ENCODE data around the gene ECSIT. TPM values are rescaled to one million over a fixed set of nuclear protein-coding genes. Genes with fewer than 3 reads are reported as not detected.
"Not testable (repeated sequence)": the region's sequence is repeated elsewhere in the genome, so short reads cannot be mapped to it uniquely, and the experiment has no call there.

ECSIT gene
- total RNA-seq, 2 donors from 2014 or later = 44.2 to 53.3 TPM

- Mint-ChIP-seq H3K36me3 (ENCODE audit: low read depth) (no peaks in the 10 kb centered on the region), H3K4me1 (peaks cover 5% of the 10 kb centered on the region), H3K27me3 (peaks cover 10% of the 10 kb centered on the region), H3K4me3 (no peak overlapping the region), H3K9me3 (no peaks in the 10 kb centered on the region), H3K27ac (no peak overlapping the region)
- ATAC-seq (replicated peaks) = no peak
Measured at GRCh38 chr19:11461453-11461852, 67.5 kb downstream of the ECSIT start.

- peaks cover 10% of the 10 kb centered on the region for H3K27me3 Mint-ChIP-seq
- H3K4me3 Mint-ChIP-seq = no peak overlapping the region
- H3K36me3 Mint-ChIP-seq (ENCODE audit: low read depth) = no peaks in the 10 kb centered on the region
- H3K9me3 Mint-ChIP-seq = no peaks in the 10 kb centered on the region
- ATAC-seq (replicated peaks) = peak; percentile 31
- no peak overlapping the region for H3K27ac Mint-ChIP-seq
- peaks cover 5% of the 10 kb centered on the region for H3K4me1 Mint-ChIP-seq
Measured at GRCh38 chr19:11460207-11460606, 68.7 kb downstream of the ECSIT start.

- not testable (repeated sequence) for H3K27me3 Mint-ChIP-seq; H3K27ac Mint-ChIP-seq; H3K36me3 Mint-ChIP-seq (ENCODE audit: low read depth); H3K4me3 Mint-ChIP-seq; H3K9me3 Mint-ChIP-seq; ATAC-seq (replicated peaks); H3K4me1 Mint-ChIP-seq
Measured at GRCh38 chr19:11458912-11459311, 70.0 kb downstream of the ECSIT start.

DNA sequence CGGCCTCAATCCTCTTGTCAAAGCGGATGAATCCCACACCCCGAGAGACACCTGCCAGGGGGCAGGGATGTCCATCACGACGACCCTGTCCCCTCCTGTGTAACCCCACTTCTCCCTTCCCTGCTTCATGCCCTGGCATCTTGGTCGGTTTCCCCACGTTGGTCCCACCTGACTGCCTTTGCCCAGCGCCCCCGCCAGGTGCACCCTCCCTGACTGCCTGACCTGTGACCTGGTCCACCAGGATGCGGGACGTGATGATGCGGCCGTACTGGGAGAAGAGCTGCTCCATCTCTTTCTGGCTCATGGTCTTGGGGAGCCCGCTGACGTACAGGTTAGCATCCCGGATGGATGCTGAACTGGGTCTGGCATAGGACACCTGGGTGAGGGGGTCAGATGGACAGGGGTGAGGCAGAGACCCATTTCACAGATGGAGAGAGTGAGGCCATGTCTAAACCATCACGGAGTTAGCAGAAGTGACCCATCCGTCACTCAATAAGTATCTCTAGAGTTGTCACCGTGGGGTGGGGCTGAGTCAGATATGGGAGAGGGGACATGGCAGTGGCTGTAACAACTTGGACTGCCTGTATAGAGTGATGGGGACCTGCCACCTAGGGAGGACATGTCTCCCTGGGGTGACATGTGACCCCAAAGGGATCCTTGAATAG is 70.6 kb downstream of the ECSIT start:
- peaks cover 10% of the 10 kb centered on the region for H3K27me3 Mint-ChIP-seq
- no peaks in the 10 kb centered on the region for H3K36me3 Mint-ChIP-seq (ENCODE audit: low read depth)
- ATAC-seq (replicated peaks) = no peak
- no peak overlapping the region for H3K4me3 Mint-ChIP-seq
- no peaks in the 10 kb centered on the region for H3K9me3 Mint-ChIP-seq
- H3K27ac Mint-ChIP-seq = no peak overlapping the region
- H3K4me1 Mint-ChIP-seq = peaks cover 4% of the 10 kb centered on the region

DNA sequence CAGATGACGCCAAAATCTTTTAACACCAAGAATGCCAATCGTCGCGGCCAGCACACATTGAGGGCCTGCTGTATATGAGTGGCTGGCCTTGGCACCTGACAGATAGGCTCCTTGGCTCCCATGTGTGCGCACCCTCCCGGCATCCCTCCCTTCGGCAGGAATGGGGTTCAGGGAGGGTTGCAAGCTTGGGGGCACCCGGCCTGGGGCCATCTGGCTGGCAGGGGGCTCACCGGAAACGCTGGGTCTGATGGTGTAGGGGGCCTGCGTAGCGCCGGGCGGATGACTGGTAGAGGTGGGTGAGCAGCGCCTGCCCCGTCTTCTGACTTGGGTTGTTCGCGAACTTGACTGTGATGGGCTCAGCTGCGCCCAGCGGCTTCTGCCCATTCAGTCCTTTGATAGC is 71.1 kb downstream of the ECSIT start:
- H3K27ac Mint-ChIP-seq = no peak overlapping the region
- H3K4me3 Mint-ChIP-seq = no peak overlapping the region
- no peaks in the 10 kb centered on the region for H3K4me1 Mint-ChIP-seq
- no peaks in the 10 kb centered on the region for H3K9me3 Mint-ChIP-seq
- no peaks in the 10 kb centered on the region for H3K36me3 Mint-ChIP-seq (ENCODE audit: low read depth)
- no peak for ATAC-seq (replicated peaks)
- peaks cover 10% of the 10 kb centered on the region for H3K27me3 Mint-ChIP-seq

DNA sequence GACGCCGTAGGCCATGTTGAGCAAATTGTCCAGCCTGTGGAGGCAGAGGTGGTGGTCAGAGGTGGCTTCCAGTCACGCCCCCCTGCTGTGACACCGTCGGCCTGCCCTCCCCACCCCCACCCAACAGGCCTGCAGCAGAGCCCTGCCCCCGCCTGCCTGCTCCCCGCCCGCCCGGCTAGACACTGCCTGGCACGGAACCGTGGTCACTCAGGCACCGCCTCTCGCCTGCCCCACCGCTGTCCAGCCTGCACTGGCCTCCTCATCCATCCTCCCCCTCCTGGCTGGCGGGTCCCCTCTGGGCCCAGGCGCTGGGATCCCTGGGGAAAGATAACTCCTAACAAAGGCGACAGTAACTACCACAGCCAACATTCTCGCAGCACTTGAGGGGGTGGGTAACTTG is 71.8 kb downstream of the ECSIT start:
- H3K4me1 Mint-ChIP-seq = no peaks in the 10 kb centered on the region
- H3K4me3 Mint-ChIP-seq = no peak overlapping the region
- ATAC-seq (replicated peaks) = no peak
- H3K27ac Mint-ChIP-seq = no peak overlapping the region
- H3K27me3 Mint-ChIP-seq = peaks cover 10% of the 10 kb centered on the region
- no peaks in the 10 kb centered on the region for H3K36me3 Mint-ChIP-seq (ENCODE audit: low read depth)
- no peaks in the 10 kb centered on the region for H3K9me3 Mint-ChIP-seq

DNA sequence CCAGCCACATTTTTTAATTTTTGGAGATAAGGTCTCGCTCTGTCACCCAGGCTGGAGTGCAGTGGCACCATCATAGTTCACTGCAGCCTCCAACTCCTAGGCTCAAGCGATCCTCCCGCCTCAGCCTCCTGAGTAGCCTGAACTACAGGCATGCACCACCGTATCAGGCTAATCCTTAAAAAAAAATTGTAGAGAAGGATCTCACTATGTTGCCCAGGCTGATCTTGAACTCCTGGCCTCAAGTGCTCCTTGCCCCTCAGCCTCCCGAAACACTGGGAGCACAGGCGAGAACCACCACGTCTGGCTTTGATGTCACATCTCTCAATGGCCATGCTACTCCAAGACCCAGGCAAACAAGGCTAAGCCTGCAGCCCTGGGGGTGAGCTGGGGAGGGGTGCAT is 72.3 kb downstream of the ECSIT start:
- H3K4me3 Mint-ChIP-seq = no peak overlapping the region
- no peak for ATAC-seq (replicated peaks)
- H3K27ac Mint-ChIP-seq = no peak overlapping the region
- peaks cover 10% of the 10 kb centered on the region for H3K27me3 Mint-ChIP-seq
- no peaks in the 10 kb centered on the region for H3K9me3 Mint-ChIP-seq
- H3K36me3 Mint-ChIP-seq (ENCODE audit: low read depth) = no peaks in the 10 kb centered on the region
- H3K4me1 Mint-ChIP-seq = no peaks in the 10 kb centered on the region

Other genes starting within 250 kb of the ECSIT start
- gene TSPAN16, start 233.0 kb downstream of the ECSIT start, total RNA-seq = not detected
- 10 to 100 TPM in 1 of 2 donors, 1 to 10 TPM in 1; 9.7 to 13.4 TPM for gene RAB3D, start 189.5 kb downstream of the ECSIT start, total RNA-seq
- gene TMEM205, start 182.9 kb downstream of the ECSIT start, total RNA-seq = 10 to 100 TPM; 30.9 to 31.0 TPM
- gene CCDC159, start 182.6 kb downstream of the ECSIT start, total RNA-seq = 10 to 100 TPM; 17.4 to 45.4 TPM
- gene PLPPR2, start 173.7 kb downstream of the ECSIT start, total RNA-seq = 1 to 10 TPM; 2.9 to 9.7 TPM
- gene SWSAP1, start 154.5 kb downstream of the ECSIT start, total RNA-seq = 1 to 10 TPM; 1.5 to 2.4 TPM
- 10 to 100 TPM in 1 of 2 donors, 1 to 10 TPM in 1; 6.7 to 22.6 TPM for gene EPOR, start 144.8 kb downstream of the ECSIT start, total RNA-seq
- under 1 TPM in 1 of 2 donors, not detected in 1; 0.50 TPM for gene RGL3, start 109.8 kb downstream of the ECSIT start, total RNA-seq
- gene ODAD3, start 94.0 kb downstream of the ECSIT start, total RNA-seq = under 1 TPM; 0.15 to 0.42 TPM
- gene PRKCSH, start 93.5 kb downstream of the ECSIT start, total RNA-seq = 100 to 1,000 TPM; 281 to 300 TPM
- gene ELAVL3, start 48.1 kb downstream of the ECSIT start, total RNA-seq = under 1 TPM in 1 of 2 donors, not detected in 1; 0.45 TPM
- 10 to 100 TPM; 18.8 to 26.3 TPM for gene ZNF653, start 23.3 kb downstream of the ECSIT start, total RNA-seq
- gene CNN1, start 9.7 kb upstream of the ECSIT start, total RNA-seq = not detected
- gene ELOF1, start 30.1 kb upstream of the ECSIT start, total RNA-seq = 10 to 100 TPM; 48.0 to 66.5 TPM
- 10 to 100 TPM; 19.9 to 26.3 TPM for gene ACP5, start 48.5 kb upstream of the ECSIT start, total RNA-seq
- gene ZNF627, start 68.3 kb upstream of the ECSIT start, total RNA-seq = 1 to 10 TPM; 4.6 to 5.9 TPM
- 1 to 10 TPM; 1.9 to 2.8 TPM for gene ZNF823, start 209.8 kb upstream of the ECSIT start, total RNA-seq
- gene ZNF441, start 237.9 kb upstream of the ECSIT start, total RNA-seq = 1 to 10 TPM; 4.5 to 5.1 TPM